HUES6 (cell line): ENCODE data around the gene CLEC6A.

Experiments
- H3K27ac ChIP-seq: 2 replicates; pipeline ENCODE4 v1.7.0; 2013; ENCODE audit warnings: low read depth, mild to moderate bottlenecking, low read length, inconsistent platforms
- H3K27me3 ChIP-seq: 2 replicates; pipeline ENCODE4 v1.6.1; 2013; ENCODE audit warnings: low read length; ENCODE audit not compliant: control insufficient read depth, insufficient read depth
- H3K36me3 ChIP-seq: 2 replicates; pipeline ENCODE4 v1.6.1; 2013; ENCODE audit warnings: low read length; ENCODE audit not compliant: control insufficient read depth, insufficient read depth
- H3K4me1 ChIP-seq: 2 replicates; pipeline ENCODE4 v1.6.1; 2013; ENCODE audit warnings: low read length; ENCODE audit not compliant: control insufficient read depth, insufficient read depth
- H3K4me3 ChIP-seq: 2 replicates; pipeline ENCODE4 v1.5.1; 2013; ENCODE audit warnings: low read depth, low read length
- H3K9ac ChIP-seq: one replicate; pipeline ENCODE4 v1.6.1; 2013; ENCODE audit warnings: mild to moderate bottlenecking, low read length
- H3K9me3 ChIP-seq: 2 replicates; pipeline ENCODE4 v1.6.1; 2013; ENCODE audit warnings: low read depth, low read length; ENCODE audit not compliant: control insufficient read depth, insufficient read depth

The CLEC6A gene

GRCh38 chr12:8455271-8455670 lies 491 bp upstream of the CLEC6A start:
- peaks cover 34% of the 10 kb centered on the region for H3K4me1 ChIP-seq
- no peaks in the 10 kb centered on the region for H3K27me3 ChIP-seq
- no peaks in the 10 kb centered on the region for H3K36me3 ChIP-seq
- H3K9me3 ChIP-seq = peaks cover 8% of the 10 kb centered on the region; the same call in 1 of the 2 replicates
- no peak overlapping the region for H3K4me3 ChIP-seq
- peak overlapping the region; percentile 11 for H3K9ac ChIP-seq
- H3K27ac ChIP-seq = peak overlapping the region; percentile 98; the same call in 1 of the 2 replicates

- Histone ChIP-seq H3K4me1 (peaks cover 21% of the 10 kb centered on the region), H3K27me3 (no peaks in the 10 kb centered on the region), H3K36me3 (no peaks in the 10 kb centered on the region), H3K4me3 (no peak overlapping the region), H3K27ac (peak overlapping the region; percentile 57; the same call in 1 of the 2 replicates), H3K9me3 (peaks cover 5% of the 10 kb centered on the region; the same call in 1 of the 2 replicates), H3K9ac (peak overlapping the region; percentile 37)
Observed at GRCh38 chr12:8461426-8461825, 5.7 kb downstream of the CLEC6A start.

GRCh38 chr12:8465301-8465996 lies 9.7 kb downstream of the CLEC6A start:
- H3K27ac ChIP-seq = no peak overlapping the region
- H3K27me3 ChIP-seq = no peaks in the 10 kb centered on the region
- H3K36me3 ChIP-seq = no peaks in the 10 kb centered on the region
- peaks cover 21% of the 10 kb centered on the region for H3K4me1 ChIP-seq
- no peak overlapping the region for H3K4me3 ChIP-seq
- H3K9ac ChIP-seq = no peak overlapping the region
- peaks cover 10% of the 10 kb centered on the region; the same call in 1 of the 2 replicates for H3K9me3 ChIP-seq

- Histone ChIP-seq H3K4me3 (no peak overlapping the region), H3K27me3 (no peaks in the 10 kb centered on the region), H3K4me1 (peaks cover 17% of the 10 kb centered on the region), H3K27ac (no peak overlapping the region), H3K9me3 (peaks cover 10% of the 10 kb centered on the region; the same call in 1 of the 2 replicates), H3K9ac (no peak overlapping the region), H3K36me3 (no peaks in the 10 kb centered on the region)
Observed at GRCh38 chr12:8466241-8466640, 10.5 kb downstream of the CLEC6A start.

- H3K9ac ChIP-seq = no peak overlapping the region
- peaks cover 16% of the 10 kb centered on the region for H3K4me1 ChIP-seq
- H3K4me3 ChIP-seq = no peak overlapping the region
- no peak overlapping the region for H3K27ac ChIP-seq
- no peaks in the 10 kb centered on the region for H3K36me3 ChIP-seq
- H3K9me3 ChIP-seq = peaks cover 10% of the 10 kb centered on the region; the same call in 1 of the 2 replicates
- H3K27me3 ChIP-seq = no peaks in the 10 kb centered on the region
Observed at GRCh38 chr12:8471090-8471489, 15.3 kb downstream of the CLEC6A start.

- no peak overlapping the region for H3K4me3 ChIP-seq
- no peaks in the 10 kb centered on the region for H3K27me3 ChIP-seq
- H3K4me1 ChIP-seq = peaks cover 16% of the 10 kb centered on the region
Observed at GRCh38 chr12:8475508-8476203, 19.9 kb downstream of the CLEC6A start.

GRCh38 chr12:8482571-8483061 lies 26.9 kb downstream of the CLEC6A start:
- Histone ChIP-seq H3K4me3 (no peak overlapping the region), H3K27me3 (no peaks in the 10 kb centered on the region), H3K4me1 (peaks cover 12% of the 10 kb centered on the region), H3K36me3 (no peaks in the 10 kb centered on the region), H3K27ac (no peak overlapping the region), H3K9me3 (peaks cover 4% of the 10 kb centered on the region), H3K9ac (no peak overlapping the region)

More at GRCh38 chr12:8475508-8476203, 19.9 kb downstream of the CLEC6A start:
- Histone ChIP-seq H3K9ac (no peak overlapping the region), H3K27ac (peak overlapping the region; percentile 34; the same call in 1 of the 2 replicates), H3K36me3 (no peaks in the 10 kb centered on the region), H3K9me3 (no peaks in the 10 kb centered on the region)

GRCh38 chr12:8483079-8483478 lies 27.3 kb downstream of the CLEC6A start:
- Histone ChIP-seq H3K9ac (no peak overlapping the region), H3K9me3 (peaks cover 4% of the 10 kb centered on the region), H3K27me3 (no peaks in the 10 kb centered on the region), H3K4me3 (no peak overlapping the region), H3K36me3 (no peaks in the 10 kb centered on the region), H3K27ac (no peak overlapping the region), H3K4me1 (peaks cover 12% of the 10 kb centered on the region)

GRCh38 chr12:8491646-8492530 lies 36.1 kb downstream of the CLEC6A start:
- Histone ChIP-seq H3K36me3 (no peaks in the 10 kb centered on the region), H3K9me3 (no peaks in the 10 kb centered on the region; the same call in 1 of the 2 replicates), H3K27me3 (no peaks in the 10 kb centered on the region), H3K4me1 (peaks cover 12% of the 10 kb centered on the region), H3K27ac (no peak overlapping the region), H3K9ac (no peak overlapping the region), H3K4me3 (no peak overlapping the region)

GRCh38 chr12:8493084-8493483 lies 37.3 kb downstream of the CLEC6A start:
- H3K27me3 ChIP-seq = no peaks in the 10 kb centered on the region
- H3K27ac ChIP-seq = no peak overlapping the region
- H3K9me3 ChIP-seq = no peaks in the 10 kb centered on the region; the same call in 1 of the 2 replicates
- no peak overlapping the region for H3K9ac ChIP-seq
- peaks cover 12% of the 10 kb centered on the region for H3K4me1 ChIP-seq
- H3K4me3 ChIP-seq = no peak overlapping the region
- H3K36me3 ChIP-seq = no peaks in the 10 kb centered on the region
